SK-MEL-5 (cell line): ENCODE results near the gene EXOC6B. TPM values are rescaled to one million over a fixed set of nuclear protein-coding genes. Genes with fewer than 3 reads are reported as not detected.

Experiments
- DNase-seq: peaks from one replicate; pipeline ENCODE4 v3.0.0-alpha.2; 2016; ENCODE audit warnings: low read depth, low spot score
- in situ Hi-C: cut with HindIII; loops from 2 replicates; pipeline ENCODE4 v1.10.0; 2016; ENCODE audit warnings: low sequenced_read_pairs, high pct_unique_total_duplicates, low pct_unique_long_range_greater_than_20kb
- total RNA-seq: library from RNA; depleted of rRNA; stranded (reverse); fragments of >200 nt; shearing (Covaris generic); gene quantifications from 2 replicates; pipeline ENCODE4 v1.2.3, GENCODE V29; 2014

The EXOC6B gene
- total RNA-seq, 1 experiment from 2014 or later: 20.0 TPM

- no peak for DNase-seq
- in situ Hi-C loops: no loop called here
Measured at GRCh38 chr2:72271766-72272641, 553.8 kb downstream of the EXOC6B start.

DNA sequence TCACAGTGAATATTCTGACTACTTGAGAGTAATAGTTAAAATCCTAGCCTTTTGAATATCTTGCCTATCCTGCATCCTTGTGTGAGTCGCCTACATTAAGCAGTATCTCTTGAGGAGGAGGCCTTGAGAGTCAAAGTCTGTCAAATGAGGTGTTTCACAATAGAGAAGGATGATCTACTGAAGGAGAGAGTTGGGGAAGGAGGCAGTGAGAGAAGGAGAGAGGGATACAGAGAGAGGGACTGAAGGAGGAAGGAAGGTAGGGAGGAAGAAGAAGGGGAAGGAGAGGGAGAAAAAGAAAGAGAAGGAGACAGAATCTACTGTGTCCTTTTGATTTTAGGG, 554.6 kb downstream of the EXOC6B start:
- in situ Hi-C loops: no loop called here
- no peak for DNase-seq

GRCh38 chr2:72270556-72271275, 555.1 kb downstream of the EXOC6B start:
- in situ Hi-C loops: no loop called here
- no peak for DNase-seq

GRCh38 chr2:72263776-72264060, 562.1 kb downstream of the EXOC6B start:
- DNase-seq: no peak
- in situ Hi-C loops: no loop called here

GRCh38 chr2:72263043-72263775, 562.6 kb downstream of the EXOC6B start:
- peak; percentile 5 for DNase-seq
- in situ Hi-C loops: no loop called here

DNA sequence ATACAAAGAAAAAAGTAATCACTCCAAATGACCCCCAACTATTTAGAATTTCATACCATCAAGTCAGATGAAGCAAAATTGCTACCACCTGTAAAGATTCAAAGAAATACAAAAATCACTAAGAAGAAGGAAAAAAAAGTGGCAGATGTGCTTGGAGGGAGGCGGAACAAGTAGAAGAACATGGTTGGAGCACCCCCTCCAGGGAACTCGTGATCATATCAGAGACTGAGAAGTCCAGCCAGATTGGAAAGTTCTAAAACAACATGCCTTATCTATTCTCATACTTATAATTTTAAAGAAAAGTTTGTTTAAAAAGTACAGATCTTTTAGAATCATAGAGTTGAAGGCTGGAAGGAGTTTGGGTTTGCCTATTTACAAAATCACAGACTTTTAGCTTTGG, 564.8 kb downstream of the EXOC6B start:
- no peak for DNase-seq
- in situ Hi-C loops: no loop called here

- no peak for DNase-seq
- in situ Hi-C loops: no loop called here
Measured at GRCh38 chr2:72255540-72255939, 570.3 kb downstream of the EXOC6B start.

GRCh38 chr2:72254831-72255451, 570.9 kb downstream of the EXOC6B start:
- DNase-seq: no peak
- in situ Hi-C loops: no loop called here

- in situ Hi-C loops: no loop called here
- no peak for DNase-seq
Measured at GRCh38 chr2:72238311-72238710, 587.5 kb downstream of the EXOC6B start.

- in situ Hi-C loops: no loop called here
- no peak for DNase-seq
Measured at GRCh38 chr2:72237549-72237948, 588.3 kb downstream of the EXOC6B start.

- no peak for DNase-seq
- in situ Hi-C loops: no loop called here
Measured at GRCh38 chr2:72236445-72237067, 589.3 kb downstream of the EXOC6B start.

DNA sequence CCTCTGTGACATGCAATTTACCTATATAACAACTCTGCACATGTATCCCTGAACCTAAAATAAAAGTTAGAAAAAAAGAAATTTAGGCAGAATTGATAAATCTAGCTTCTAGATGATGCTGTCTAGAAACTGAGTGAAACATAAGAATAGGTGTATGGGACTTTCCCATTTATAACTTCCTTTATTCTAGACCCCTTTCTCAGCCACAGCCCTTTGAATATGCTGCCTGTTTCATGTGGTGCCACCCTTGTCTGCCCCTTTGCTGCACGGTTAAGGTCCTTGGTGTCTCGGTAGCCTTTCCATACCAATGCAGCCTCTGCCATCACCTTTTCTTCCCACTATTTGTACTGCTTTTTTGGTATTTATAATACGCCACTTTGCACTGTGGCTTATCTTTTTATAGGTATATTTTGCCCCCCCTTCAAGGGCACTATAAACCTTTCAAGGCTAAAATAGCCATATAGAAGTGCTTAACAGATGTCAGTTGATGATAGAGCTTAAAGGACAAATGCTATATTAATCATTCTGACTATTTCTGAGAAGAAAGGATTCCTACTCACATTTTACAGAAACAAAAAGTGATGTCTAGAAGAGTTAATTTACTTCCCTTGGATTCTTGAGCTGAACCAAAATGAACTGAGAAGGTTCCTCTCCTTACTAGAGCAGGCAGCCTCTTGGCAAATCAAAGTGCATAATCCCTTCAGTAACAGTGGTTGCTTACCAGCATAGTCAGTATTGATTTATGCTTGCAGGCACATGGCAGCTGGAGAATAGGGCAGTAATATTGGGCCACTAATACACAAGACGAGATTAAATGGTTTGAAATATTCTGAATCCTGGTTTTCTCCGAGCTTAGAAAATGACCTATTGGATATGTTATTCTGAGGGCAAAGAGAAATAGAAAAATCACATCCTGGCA, 590.1 kb downstream of the EXOC6B start:
- in situ Hi-C loops: no loop called here
- no peak for DNase-seq

- in situ Hi-C loops: no loop called here
- no peak for DNase-seq
Measured at GRCh38 chr2:72233211-72233610, 592.6 kb downstream of the EXOC6B start.

GRCh38 chr2:72222829-72223564, 602.8 kb downstream of the EXOC6B start:
- no peak for DNase-seq
- in situ Hi-C loops: no loop called here

- in situ Hi-C loops: no loop called here
- peak; percentile 70 for DNase-seq
Measured at GRCh38 chr2:72220170-72220569, 605.7 kb downstream of the EXOC6B start.

- in situ Hi-C loops: no loop called here
- DNase-seq: no peak
Measured at GRCh38 chr2:72214429-72215143, 611.2 kb downstream of the EXOC6B start.
